HG02642 (cell line): ENCODE data around the gene ZCCHC17.

Experiments used
- ATAC-seq: cut with Tn5 transposase; IDR thresholded peaks from one replicate; pipeline ENCODE4 v1.9.1; 2021; ENCODE audit warnings: mild to moderate bottlenecking; ENCODE audit not compliant: unreplicated experiment, poor library complexity

ZCCHC17 gene

GRCh38 chr1:31387612-31388011 is 90.8 kb downstream of the ZCCHC17 start:
- no peak for ATAC-seq

GRCh38 chr1:31389616-31390015 is 92.8 kb downstream of the ZCCHC17 start:
- ATAC-seq: no peak

GRCh38 chr1:31390071-31390470 is 93.2 kb downstream of the ZCCHC17 start:
- ATAC-seq: no peak

- no peak for ATAC-seq
These were observed 96.6 kb downstream of the ZCCHC17 start for GRCh38 chr1:31393463-31393862.

GRCh38 chr1:31394584-31395193 is 97.9 kb downstream of the ZCCHC17 start:
- ATAC-seq: peak; percentile 89

GRCh38 chr1:31396633-31397351 is 100.0 kb downstream of the ZCCHC17 start:
- ATAC-seq: no peak

GRCh38 chr1:31397360-31398095 is 100.7 kb downstream of the ZCCHC17 start:
- no peak for ATAC-seq

GRCh38 chr1:31398246-31398645 is 101.4 kb downstream of the ZCCHC17 start:
- ATAC-seq: no peak

GRCh38 chr1:31399976-31400375 is 103.1 kb downstream of the ZCCHC17 start:
- ATAC-seq: no peak

- no peak for ATAC-seq
These were observed 103.6 kb downstream of the ZCCHC17 start for GRCh38 chr1:31400393-31400792.

- ATAC-seq: no peak
These were observed 104.4 kb downstream of the ZCCHC17 start for GRCh38 chr1:31401241-31401640.

- no peak for ATAC-seq
These were observed 108.9 kb downstream of the ZCCHC17 start for GRCh38 chr1:31405578-31406245.

- no peak for ATAC-seq
These were observed 110.3 kb downstream of the ZCCHC17 start for GRCh38 chr1:31407029-31407626.

GRCh38 chr1:31408788-31409318 is 112.0 kb downstream of the ZCCHC17 start:
- ATAC-seq: no peak

- ATAC-seq: no peak
These were observed 113.4 kb downstream of the ZCCHC17 start for GRCh38 chr1:31409946-31410858.

- no peak for ATAC-seq
These were observed 114.0 kb downstream of the ZCCHC17 start for GRCh38 chr1:31410871-31411270.

- ATAC-seq: no peak
These were observed 115.4 kb downstream of the ZCCHC17 start for GRCh38 chr1:31412205-31412604.

- no peak for ATAC-seq
These were observed 116.0 kb downstream of the ZCCHC17 start, which contains the start of gene SERINC2 for GRCh38 chr1:31412732-31413404. Gene SERINC2, plus strand, starts transcription at chr1:31413213. Its CDS starts 53 bp downstream, at chr1:31413266.
